Activated CD4-positive, alpha-beta T cell treated with anti-CD3 and anti-CD28 coated beads, Interleukin-2, amount 50 U/mL, for 48 hours (primary cell): Measurements from ENCODE around the gene RBMS3.

Experiments
- DNase-seq, 2 experiments: peaks; one replicate each; pipeline ENCODE4 v3.0.0-alpha.2; 2020

The RBMS3 gene

DNA sequence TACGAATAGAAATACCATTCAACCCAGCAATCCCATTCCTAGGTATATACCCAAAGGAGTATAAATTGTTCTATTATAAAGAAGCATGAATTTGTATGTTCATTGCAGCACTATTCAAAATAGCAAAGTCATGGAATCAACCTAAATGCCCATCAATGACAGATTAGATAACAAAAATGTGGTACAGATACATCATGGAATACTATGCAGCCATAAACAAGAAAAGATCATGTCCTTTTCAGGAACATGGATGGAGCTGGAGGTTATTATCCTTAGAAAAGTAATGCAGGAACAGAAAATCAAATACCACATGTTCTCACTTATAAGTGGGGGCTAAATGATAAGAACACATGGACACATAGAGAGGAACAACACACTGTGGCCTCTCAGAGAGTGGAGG is 571.9 kb downstream of the RBMS3 start:
- no peak for DNase-seq

DNA sequence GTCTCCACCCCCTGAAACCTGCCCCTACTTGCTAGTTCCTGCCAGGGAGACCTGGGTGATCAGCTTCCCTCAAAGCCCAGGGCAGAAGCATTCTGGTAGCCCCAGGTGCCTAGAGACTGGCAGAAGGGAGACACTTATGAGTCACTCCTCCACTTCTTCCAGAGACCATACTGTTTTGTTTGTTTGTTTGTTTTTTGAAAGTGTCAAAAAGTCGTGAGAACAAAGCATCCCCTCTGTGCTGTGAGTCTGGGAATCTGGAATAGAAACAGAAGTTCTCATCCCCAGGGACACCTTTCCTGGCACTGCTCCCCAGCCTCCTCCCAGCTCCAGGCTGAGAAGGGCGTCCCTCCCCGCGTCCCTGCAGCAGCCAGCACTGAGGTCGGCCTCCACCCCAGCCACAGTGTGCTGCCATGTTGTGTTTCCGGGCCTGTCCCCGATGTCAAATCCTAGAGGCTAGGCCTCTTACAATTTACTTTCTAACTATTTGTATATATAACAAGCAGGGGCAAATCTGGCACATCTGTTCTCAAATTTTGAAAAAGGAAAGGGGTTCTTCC is 573.0 kb downstream of the RBMS3 start:
- DNase-seq: no peak

DNA sequence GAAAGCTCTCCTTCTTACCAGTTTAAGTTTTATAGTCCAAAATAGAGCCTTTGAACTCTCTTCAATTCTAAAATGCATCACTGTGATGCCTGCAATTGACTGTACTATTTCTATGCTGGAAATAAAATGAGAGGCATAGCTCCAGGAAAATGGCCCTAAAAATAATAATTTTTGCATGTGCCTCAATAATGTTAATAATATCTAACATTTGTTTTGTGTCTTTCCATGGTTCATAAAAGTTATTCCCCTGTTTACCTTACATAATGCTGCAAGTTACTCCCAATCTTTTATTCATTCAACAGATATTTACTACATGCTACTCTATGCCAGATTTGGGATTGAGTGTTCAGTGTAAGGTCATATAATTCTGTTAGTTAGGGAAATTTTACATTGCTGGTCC is 574.0 kb downstream of the RBMS3 start:
- no peak for DNase-seq

DNA sequence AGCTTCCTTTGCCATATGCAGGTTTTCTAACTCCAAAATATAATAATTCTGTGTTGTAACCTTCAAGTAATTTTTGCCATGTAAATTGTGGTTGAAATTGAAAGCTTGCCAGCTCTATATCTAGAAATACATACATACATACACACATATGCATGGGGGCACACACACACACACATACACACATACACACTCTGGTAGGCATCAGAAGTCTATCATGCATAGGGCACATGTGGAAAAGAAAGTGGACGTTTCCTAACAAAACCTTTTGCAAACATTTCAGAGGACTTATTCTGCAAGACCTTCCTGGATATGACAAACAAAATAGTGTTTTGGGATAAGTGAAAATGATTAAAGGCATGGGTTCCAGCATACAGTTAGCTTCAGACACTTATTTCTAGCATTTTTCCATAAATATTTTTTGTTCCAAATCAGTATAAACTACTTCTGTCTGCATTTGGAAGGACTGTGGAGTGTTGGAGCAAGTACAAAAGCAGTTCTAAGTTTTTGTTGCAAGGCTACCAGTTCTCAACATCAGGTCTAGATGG is 578.9 kb downstream of the RBMS3 start:
- DNase-seq: no peak

DNA sequence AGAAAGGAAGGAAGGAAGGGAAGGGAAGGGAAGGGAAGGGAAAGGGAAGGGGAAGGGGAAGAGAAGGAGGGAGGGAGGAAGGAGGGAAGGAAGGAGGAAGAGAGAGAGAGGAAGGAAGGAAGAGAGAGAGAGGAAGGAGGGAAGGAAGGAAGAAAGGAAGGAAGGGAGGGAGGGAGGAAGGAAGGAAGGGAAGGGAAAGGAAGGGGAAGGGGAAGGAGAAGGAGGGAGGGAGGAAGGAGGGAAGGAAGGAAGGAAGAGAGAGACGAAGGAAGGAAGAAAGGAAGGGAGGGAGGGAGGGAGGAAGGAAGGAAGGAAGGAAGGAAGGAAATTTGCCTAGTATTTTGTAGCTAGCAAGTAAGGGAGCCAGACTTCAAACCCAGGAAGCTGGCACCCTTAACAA is 583.9 kb downstream of the RBMS3 start:
- no peak for DNase-seq

DNA sequence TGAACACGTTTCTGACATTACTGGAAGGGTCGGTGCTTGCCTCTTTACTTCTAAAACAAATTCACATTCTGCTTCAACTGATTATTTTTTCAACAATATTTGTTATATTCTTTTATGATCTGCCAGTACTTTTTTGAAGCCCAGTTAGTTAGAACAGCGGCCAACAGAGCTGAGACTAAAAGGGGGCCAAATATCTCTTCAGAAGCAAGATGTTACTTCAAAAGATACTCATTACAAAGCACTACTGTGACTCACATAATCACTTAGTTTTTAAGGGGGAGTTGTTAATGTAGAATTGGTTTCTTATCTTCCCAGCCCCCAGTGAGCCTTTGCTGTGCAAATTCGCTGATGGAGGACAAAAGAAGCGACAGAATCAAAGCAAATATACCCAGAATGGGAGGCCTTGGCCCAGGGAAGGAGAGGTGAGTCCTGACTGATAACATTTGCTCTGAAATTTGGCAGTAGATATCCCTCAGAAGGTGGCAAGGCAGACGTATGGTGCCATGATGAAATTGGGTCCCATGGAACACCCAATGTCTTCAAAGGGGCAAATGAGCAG is 587.8 kb downstream of the RBMS3 start:
- DNase-seq: no peak

DNA sequence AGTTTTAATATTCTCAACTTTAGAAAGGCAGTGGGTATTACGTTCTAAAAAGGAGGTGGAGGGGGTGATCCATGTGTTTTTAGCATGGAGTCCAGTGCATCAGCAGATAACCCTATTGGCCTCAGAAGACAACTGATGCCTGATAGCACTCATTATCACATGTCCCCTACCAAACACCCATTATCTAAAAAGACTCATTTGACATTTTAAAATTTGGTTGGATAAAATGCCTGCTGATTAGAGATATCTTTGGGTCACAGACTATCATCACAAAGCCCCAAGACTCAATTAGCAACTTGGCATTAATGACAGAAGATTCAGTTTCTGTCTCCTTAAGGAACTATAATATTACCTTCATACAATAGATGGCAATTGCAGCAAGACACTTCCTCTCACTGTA is 589.3 kb downstream of the RBMS3 start:
- no peak for DNase-seq

DNA sequence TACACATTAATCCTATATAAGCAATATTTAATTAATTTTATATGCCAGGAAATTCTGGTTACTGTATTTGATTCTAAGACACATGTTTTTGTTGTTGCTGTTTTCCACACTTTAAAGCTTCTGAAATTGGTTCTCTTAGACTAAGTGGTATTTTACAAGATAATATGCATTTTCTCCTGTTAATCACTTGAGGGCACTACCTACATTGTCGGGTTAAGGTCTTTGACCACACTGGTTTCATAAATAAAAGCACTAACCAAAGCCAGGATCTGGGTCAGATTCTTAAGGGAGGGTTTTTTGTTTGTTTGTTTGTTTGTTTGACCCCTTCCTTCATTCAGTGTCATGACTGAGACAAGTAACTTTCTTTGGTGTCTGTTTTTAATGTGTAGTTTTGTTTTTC is 590.2 kb downstream of the RBMS3 start:
- DNase-seq: no peak

DNA sequence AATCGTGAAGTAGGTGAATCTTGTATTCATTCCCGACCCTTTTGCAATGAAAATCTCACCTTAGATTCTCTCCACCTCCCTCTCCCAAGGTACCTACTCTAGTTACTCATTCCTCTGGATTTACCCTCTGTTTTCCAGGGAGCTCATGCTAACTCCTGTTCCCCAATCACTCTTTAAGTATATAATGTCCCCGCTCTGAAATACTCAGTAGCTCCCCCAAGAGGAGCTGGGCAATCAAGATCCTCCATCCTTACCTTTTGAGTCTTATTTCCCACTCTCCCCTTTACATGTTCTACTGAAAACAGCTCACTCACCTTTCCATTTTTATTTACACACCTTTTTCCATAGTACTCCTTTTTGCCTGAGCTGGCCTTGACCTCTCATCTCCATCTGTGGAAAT is 599.9 kb downstream of the RBMS3 start:
- DNase-seq: no peak

DNA sequence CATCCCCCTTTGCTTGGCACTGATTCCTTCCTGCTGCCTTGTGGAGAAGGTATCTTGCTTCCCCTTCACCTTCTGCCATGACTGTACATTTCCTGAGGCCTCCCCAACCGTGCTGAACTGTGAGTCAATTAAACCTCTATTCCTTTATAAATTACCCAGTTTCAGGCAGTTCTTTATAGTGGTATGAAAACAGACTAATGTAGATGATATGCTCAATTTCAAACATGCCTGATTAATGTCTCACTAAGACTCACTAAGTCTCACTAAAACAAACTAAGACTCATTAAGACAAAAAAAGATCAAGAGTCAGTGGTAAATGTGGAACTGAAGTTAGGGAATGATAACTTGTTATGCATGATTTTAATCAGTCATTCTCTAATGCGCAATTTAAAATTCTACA is 606.6 kb downstream of the RBMS3 start:
- no peak for DNase-seq

DNA sequence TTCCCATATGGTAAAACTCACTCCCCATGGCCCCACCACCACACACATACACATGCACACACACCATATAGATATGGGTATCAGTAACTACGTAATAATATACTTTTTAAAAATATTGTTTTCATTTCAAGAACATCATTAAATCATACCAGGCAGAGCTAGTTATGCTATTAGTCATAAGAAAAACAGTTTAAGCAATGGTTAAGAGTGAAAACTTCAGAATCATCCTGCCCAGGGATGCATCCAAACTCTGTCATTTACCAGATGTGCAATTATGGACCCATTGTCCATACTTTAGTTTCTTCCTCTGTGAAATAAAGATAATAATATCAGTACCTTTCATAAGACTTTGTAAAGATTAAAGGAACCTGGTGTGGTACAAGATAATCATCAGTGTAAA is 608.3 kb downstream of the RBMS3 start:
- no peak for DNase-seq

DNA sequence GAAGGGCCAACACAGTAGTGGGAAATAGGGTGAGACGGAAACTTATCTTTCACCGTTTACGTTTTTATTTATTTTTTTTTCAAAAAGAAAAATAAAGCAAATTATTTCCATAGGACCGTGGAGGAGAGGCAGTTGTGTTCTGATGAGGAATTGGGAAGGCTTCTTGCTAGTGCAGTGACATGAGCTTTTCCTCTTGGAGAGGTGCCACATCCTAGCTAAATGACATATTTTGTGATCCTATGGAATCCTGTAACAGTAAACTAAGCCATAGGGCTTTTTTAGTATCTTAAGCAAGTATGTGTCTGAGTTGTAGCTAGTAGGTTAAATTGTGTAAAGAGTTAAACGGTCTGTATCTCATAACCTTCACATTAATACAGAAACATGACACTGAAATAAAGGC is 609.9 kb downstream of the RBMS3 start:
- no peak for DNase-seq

DNA sequence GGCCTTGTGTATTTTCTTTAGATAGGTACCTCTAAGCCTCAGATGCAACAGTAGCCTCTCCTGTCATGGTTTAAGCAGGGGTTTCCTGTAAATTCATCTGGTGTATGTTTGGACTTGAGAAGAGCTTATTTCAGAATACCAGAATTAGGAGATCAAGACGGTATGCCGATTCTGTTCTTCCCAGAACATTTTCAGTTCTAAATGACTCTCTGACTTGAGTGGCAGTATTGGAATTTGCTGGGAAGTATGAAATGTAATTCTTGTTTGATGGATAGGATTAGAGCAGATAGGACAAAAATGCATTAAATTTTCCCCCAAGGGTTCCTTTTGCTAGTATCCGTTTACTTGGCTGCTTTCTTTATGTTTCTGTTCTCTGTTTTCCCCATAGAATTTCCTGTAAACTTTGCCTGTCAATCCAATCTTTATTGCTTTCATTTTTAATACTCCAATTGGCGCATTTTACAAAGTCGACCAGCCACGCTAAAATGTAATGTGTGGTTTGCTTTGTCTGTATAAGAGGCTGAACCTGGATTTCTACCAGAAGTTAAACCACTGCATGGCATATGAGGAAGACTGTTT is 612.2 kb downstream of the RBMS3 start:
- DNase-seq: no peak

DNA sequence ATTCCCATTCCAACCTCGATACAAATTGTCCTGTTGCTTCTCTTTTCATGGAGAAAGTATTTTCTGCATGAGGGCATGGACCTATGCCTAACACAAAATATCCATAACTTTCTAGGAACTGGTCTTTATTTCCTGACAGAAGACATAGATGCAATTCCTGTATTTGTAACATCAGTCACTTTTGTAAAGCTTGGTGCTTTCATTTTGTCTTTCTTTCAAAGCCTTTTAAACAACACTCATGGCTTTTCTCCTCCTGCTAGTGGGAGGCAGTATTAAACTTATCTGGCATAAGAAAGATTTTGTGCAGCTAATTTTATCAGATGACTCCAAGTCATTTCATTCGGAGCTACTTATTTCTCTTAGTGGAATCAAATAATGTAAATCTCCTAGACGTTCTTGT is 616.0 kb downstream of the RBMS3 start:
- DNase-seq: no peak

DNA sequence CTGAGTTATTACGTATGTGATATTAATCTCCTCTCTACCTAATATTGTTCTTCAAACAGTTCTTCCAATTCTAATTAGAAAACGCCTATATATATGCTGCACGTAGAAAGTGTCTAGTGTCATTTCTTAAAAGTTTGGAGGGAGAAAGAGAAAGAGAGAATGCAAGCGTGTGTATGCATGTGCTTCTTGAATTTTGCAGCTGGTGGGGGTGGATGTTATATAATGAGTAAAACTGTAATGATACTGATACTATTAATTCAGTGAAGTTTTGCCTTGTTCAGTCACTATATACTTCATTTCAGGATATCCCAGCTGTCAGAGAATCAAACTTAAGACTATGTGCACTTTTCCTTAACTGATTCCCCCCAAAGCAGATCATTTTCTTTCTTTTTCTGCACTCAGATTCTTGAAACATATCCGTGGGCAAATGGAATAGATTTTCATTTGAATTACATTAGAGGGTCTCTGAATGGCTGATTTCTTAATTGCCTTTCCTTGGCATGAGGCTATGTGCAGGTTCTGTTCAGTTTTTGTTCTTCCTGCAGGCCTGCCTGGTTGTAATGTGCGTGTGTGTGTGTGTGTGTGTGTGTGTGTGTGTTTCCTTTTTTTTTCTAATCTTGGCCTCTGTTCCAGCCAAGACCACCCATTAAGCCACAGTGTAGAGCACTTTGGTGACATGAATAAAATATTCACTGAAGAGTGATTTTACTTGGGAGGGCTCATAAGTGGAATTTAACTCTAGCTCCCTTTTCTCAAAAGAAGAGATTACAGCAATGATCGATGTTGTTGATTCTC is 617.5 kb downstream of the RBMS3 start:
- DNase-seq: no peak

DNA sequence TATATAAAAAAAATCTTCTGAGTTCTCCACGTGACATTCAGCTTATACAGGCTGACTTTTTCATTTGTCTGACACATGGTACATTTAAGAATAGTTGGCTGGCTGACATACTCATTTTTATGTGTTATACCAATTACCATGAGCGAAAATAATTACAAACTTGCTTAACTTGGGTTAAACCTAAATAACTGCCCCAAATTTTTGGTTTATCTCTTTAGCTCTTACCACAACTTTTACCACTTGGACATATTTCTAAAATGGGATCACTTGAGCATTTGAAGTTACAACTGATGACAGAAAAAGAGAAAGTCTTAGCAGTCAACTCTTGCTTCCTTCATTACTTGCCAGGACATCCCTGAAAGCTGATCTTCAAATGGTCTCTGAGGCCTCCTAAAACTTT is 618.1 kb downstream of the RBMS3 start:
- no peak for DNase-seq

DNA sequence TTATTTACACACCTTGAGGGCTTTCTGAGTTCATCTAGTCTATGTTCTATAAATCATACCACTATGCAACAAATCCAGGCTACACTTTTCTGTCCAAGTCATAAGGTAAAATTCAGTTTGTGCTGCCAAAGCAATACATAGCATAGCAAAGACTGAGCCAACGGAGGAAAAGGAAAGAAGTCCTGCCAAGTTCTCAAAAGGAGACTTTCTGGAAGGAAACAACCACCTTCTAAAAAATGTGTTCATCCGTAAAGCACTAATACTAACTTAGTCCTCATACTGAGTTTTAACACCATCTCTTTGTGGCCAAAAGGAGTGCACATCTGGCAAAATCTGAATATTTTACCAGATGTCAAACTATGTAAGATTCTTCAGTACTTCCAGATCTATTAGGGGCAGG is 620.2 kb downstream of the RBMS3 start:
- no peak for DNase-seq

DNA sequence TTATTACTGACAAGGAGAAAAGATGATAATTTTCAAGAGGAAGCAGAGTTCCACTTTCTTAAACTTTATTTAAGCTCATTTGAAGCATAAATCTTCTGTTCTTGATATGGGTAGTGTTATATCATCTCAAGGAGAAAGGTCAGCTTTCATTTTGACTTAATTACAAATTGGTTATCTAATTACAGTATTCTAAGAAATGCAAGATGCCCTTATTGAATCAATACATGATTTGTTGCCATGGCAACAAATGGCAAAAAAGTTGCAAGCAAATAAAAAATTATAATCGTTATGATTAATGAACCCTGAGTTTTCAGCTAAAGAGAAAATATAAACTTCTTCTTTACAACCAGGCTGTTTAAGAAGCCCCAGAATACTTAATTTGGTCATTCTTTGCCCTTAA is 622.7 kb downstream of the RBMS3 start:
- DNase-seq: no peak

DNA sequence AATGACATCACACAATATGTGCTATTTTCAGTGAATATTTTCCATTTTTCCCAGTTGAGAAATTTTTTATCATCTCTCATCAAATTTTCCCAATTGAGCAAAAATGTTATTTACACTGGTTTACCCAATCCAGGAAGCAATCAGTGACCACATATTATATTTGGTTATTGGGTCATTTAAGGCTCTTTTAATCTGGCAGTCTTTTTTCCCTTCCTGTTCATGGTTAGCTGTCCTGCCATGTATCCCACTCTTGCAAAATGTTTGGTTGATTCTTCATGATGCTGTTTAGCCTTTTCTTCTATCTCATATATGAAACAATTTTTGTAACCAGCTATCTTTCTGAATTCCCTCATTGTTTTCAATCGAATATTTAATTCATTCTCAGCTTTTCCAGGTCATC is 626.0 kb downstream of the RBMS3 start:
- no peak for DNase-seq

DNA sequence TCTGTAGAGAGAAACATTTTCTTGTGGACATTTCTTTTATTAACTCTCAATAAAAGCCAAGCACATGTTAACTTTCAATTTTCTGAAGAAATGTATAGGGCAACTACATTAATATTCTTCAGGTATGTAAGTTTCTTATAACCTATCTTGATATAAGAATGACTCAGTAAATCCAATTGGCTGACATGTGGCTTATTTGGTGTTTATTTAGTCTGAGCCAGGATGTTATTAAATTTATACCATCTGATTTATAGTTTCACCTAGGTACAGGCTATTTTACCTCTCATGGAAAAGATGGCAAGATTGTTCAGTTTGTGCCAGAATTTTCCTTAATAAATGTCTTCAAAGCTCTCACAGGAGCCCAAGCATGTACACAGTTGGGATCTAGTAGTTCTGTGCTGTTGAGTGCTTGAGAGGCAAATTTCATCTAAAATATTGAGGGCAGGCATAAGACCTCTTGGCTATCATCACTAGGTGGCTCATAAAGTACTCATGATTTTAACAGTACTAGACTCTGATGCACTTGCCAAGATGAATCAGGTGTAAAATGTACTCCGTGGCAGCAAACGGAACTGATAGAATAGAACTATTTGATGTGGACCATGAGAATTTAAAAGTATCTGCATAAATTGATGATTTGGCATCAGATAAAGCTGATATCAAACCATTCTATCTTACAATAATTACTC is 631.9 kb downstream of the RBMS3 start:
- no peak for DNase-seq

DNA sequence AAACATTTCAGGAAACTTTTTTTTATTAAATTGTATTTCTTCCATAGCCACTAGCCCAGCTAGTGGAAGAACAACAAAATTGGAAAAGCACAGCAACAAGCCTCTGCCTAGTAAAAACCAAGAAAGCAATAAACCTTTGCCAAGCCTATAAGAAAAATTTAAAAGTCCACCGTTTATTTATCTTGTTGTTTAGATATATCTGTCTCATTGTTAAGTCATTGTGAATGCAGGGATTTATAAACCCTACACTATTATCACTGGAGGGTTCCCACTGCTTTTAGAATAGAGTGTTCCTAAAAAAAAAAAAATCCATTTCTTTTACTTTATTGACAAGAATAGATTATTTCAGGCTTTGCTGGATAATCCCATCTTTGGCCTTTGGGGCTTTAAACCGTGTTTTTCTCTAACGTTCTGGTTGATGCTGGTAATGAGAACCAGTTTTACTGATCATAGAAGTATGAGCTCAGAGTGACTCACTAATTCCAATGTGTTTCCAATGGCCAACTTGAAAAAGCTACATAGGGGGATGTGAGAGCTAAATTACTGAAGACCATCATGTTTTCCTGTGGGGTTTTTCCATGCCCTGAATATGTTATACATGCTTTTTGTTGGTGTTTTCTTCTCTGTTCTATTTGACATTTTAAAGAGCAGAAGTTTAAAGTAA is 634.1 kb downstream of the RBMS3 start:
- DNase-seq: no peak

DNA sequence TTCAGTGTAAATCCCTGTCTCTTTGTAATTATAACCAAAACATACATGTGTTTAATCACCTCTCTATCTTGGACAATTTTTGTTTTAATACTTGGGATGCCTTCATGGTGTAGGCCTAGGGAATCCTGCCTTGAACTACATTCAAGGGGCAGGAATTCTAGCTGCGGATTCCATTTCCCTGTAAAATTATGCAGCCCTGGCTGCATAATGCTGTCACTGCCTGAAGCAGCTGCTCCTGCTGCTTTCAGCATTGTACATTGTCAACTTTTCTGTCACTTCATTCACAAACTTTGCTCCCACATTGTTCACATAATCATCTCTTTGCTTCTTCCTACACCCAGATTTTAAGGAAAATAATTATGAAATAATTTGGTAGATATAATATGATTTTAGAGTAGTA is 638.7 kb downstream of the RBMS3 start:
- no peak for DNase-seq
